Esophagus squamous epithelium (tissue), 4 donors: ENCODE results near the gene RAB11FIP2.

Source experiments
- POLR2A ChIP-seq, 4 donors: fragments of 450-650 bp; IDR thresholded peaks; one replicate each; pipeline ENCODE4 v1.6.1; 2017; ENCODE audit warnings: antibody characterized with exemption in 4 of 4, mild to moderate bottlenecking in 4 of 4, moderate library complexity in 3 of 4
- TF ChIP-seq, protein P1 (sequence below), 6 experiments: fragments of 450-650 bp in 4 of 6; fragments of 200-600 bp in 2 of 6; sonication (generic) in 2 of 6; IDR thresholded peaks; one replicate each; pipeline ENCODE4 v1.5.1; 2016 to 2019; ENCODE audit warnings: antibody characterized with exemption in 6 of 6, mild to moderate bottlenecking in 4 of 6, moderate library complexity in 4 of 6

- TF ChIP-seq POLR2A (IDR thresholded peaks at IDR 0.05) = no peak
- TF ChIP-seq, protein P1, sequence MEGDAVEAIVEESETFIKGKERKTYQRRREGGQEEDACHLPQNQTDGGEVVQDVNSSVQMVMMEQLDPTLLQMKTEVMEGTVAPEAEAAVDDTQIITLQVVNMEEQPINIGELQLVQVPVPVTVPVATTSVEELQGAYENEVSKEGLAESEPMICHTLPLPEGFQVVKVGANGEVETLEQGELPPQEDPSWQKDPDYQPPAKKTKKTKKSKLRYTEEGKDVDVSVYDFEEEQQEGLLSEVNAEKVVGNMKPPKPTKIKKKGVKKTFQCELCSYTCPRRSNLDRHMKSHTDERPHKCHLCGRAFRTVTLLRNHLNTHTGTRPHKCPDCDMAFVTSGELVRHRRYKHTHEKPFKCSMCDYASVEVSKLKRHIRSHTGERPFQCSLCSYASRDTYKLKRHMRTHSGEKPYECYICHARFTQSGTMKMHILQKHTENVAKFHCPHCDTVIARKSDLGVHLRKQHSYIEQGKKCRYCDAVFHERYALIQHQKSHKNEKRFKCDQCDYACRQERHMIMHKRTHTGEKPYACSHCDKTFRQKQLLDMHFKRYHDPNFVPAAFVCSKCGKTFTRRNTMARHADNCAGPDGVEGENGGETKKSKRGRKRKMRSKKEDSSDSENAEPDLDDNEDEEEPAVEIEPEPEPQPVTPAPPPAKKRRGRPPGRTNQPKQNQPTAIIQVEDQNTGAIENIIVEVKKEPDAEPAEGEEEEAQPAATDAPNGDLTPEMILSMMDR (IDR thresholded peaks at IDR 0.05) = no peak
Observed at GRCh38 chr10:118002581-118002980, 44.2 kb downstream of the RAB11FIP2 start.
